Aorta (tissue), 5 donors: ENCODE data around the gene TSHZ1. TPM values are rescaled to one million over a fixed set of nuclear protein-coding genes. Genes with fewer than 3 reads are reported as not detected.

Experiments used
- ATAC-seq: fragments of 200-7000 bp; cut with Tn5 transposase; one replicate; pipeline ENCODE4 v1.9.1; 2022; ENCODE audit warnings: moderate library complexity; ENCODE audit not compliant: low FRiP score
- DNase-seq, 2 donors: peaks; one replicate each; pipeline ENCODE4 v3.0.0-alpha.2; 2020
- H3K27ac ChIP-seq, 2 donors: one replicate each; pipeline ENCODE4 v1.5.1; 2013; ENCODE audit warnings: low read length in 2 of 2, mild to moderate bottlenecking in 2 of 2, moderate library complexity in 2 of 2, control low read depth in 1 of 2, inconsistent platforms in 1 of 2, low read depth in 1 of 2
- H3K27me3 ChIP-seq, 2 donors: one replicate each; pipeline ENCODE4 v1.6.1; 2013; ENCODE audit warnings: control low read depth in 1 of 2, low read length in 1 of 2, mild to moderate bottlenecking in 1 of 2, moderate library complexity in 1 of 2; ENCODE audit not compliant: insufficient read depth in 2 of 2, control insufficient read depth in 1 of 2
- H3K36me3 ChIP-seq, 2 donors: one replicate each; pipeline ENCODE4 v1.6.1; 2013; ENCODE audit warnings: control low read depth in 1 of 2, low read length in 1 of 2, mild to moderate bottlenecking in 1 of 2; ENCODE audit not compliant: insufficient read depth in 2 of 2, control insufficient read depth in 1 of 2
- H3K4me1 ChIP-seq, 2 donors: one replicate each; pipeline ENCODE4 v1.6.1; 2013; ENCODE audit warnings: low read length in 2 of 2, control low read depth in 1 of 2, mild to moderate bottlenecking in 1 of 2, moderate library complexity in 1 of 2; ENCODE audit not compliant: insufficient read depth in 2 of 2, control insufficient read depth in 1 of 2
- H3K4me3 ChIP-seq, 2 donors: one replicate each; pipeline ENCODE4 v1.5.1; 2013; ENCODE audit warnings: low read length in 2 of 2, control low read depth in 1 of 2, mild to moderate bottlenecking in 1 of 2
- H3K9me3 ChIP-seq: one replicate; pipeline ENCODE4 v1.6.1; 2013; ENCODE audit warnings: mild to moderate bottlenecking, low read length; ENCODE audit not compliant: control insufficient read depth
- WGBS, 2 donors: extraction: QIAGEN DNeasy Blood & Tissue Kit; methylation state at CpG; one replicate each; pipeline ENCODE4 v1.1.7; 2013; 5-methylcytosine and 5-hydroxymethylcytosine counted together
- intact Hi-C, 2 donors: fragments of 100-400 bp; cut with DNase I; formaldehyde crosslinking; loops; one replicate each; pipeline versions ENCODE4 v1.14.2 to v1.15.0; 2022
- polyA plus RNA-seq, 2 donors: library from polyadenylated mRNA; stranded (reverse); fragments of 200-250 nt; gene quantifications; one replicate each; pipeline ENCODE4 v1.2.3, GENCODE V29; 2013
- total RNA-seq, 2 donors: library from RNA; stranded (reverse); fragmentation: NEBNext Ultra II Directional; extraction: Animal tissue kit (Norgen Biotek cat#: 25700); gene quantifications; one replicate each; pipeline ENCODE4 v1.2.1, GENCODE V29; 2021
- donor health status: healthy with polysubstance abuse.
- donor health status: Bipolar disorder and iron deficiency.
- donor health status: DM: no; HTN: no; CAD: no.
- donor health status: DM: no; HTN: no; CAD: no.
- donor health status: DM: yes; HTN: yes; CAD: no.

The TSHZ1 gene
- total and polyA plus RNA-seq, 4 donors = 3.3 to 26.0 (median 11.8) TPM

DNA sequence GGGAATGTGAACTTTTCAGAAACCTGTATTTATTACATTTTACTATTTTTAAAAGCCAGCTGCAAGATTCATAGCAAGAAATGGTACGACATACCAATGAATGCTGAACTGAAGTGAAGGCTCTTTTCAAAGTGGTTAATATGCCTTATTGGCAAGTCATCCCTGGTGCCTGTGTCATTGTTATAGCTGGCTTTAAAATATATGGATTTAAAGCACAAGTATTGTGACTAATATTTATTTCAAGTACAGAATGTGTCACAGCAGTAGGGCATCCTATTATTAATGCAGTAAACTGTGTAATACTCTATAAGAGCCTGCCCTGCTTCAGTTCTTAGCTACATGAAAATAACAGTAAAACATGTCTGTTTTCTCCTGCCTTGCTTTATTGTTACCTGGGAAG, 10.8 kb downstream of the TSHZ1 start:
- H3K27ac ChIP-seq = no peak overlapping the region
- no peaks in the 10 kb centered on the region for H3K4me1 ChIP-seq

DNA sequence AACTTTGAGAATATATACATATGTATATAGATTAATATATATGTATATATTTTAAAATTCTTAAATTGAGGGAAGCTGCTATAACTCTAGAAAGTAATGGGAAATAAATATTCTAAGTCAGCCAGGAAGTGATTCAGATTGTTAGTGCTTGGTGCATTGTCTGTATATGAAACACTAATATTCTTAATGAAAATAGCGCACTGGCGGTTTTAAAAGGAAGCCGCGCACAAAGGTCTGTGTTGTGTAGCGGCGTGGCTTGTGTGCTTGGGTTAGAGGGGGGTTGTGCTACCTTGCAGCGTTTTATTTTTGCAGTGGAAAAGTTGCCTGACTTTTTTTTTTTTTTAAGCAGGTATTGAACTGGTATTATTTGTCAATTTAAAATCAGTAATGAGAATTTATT, 11.3 kb downstream of the TSHZ1 start:
- intact Hi-C loops = no loop called here
- H3K9me3 ChIP-seq = no peaks in the 10 kb centered on the region
- 95% methylated on average over 7 of the region's 7 CpGs for WGBS, 2 donors
- H3K4me1 ChIP-seq = no peaks in the 10 kb centered on the region
- no peak overlapping the region for H3K27ac ChIP-seq
- no peak overlapping the region for H3K4me3 ChIP-seq
- no peaks in the 10 kb centered on the region for H3K36me3 ChIP-seq
- no peak for ATAC-seq
- no peak for DNase-seq
- no peaks in the 10 kb centered on the region for H3K27me3 ChIP-seq

More for the DNA sequence above, 10.8 kb downstream of the TSHZ1 start:
- Histone ChIP-seq H3K4me3 (no peak overlapping the region), H3K36me3 (no peaks in the 10 kb centered on the region), H3K9me3 (no peaks in the 10 kb centered on the region), H3K27me3 (no peaks in the 10 kb centered on the region)
- WGBS, 2 donors = 76 to 80% methylated on average over 1 of the region's 1 CpG
- ATAC-seq (no peak), DNase-seq (no peak)
- intact Hi-C loops = no loop called here

DNA sequence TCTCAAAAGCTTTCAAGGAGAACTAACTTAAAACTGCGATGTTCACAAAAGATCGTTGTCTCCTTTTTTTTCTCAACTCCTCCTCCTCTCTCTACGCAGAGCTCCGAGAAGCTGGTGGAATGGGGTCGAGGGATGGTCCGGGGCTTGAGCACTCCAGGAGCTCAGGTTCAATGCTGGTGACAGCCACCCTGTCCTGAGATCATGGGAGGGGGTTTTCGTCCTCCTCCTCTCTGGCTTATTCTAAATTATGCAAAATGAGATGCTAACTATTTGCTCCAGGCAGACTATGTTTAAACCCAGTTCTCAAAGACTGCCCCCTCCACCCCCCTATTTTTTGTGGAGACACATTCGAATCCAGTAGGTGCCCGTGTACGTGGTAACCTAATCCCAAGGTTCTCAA, 11.8 kb downstream of the TSHZ1 start:
- no peak overlapping the region for H3K4me3 ChIP-seq
- no peaks in the 10 kb centered on the region for H3K4me1 ChIP-seq
- H3K27ac ChIP-seq = no peak overlapping the region
- no peaks in the 10 kb centered on the region for H3K27me3 ChIP-seq
- ATAC-seq (no peak), DNase-seq (no peak)
- WGBS, 2 donors = 86 to 93% methylated on average over 10 of the region's 10 CpGs
- no peaks in the 10 kb centered on the region for H3K9me3 ChIP-seq
- intact Hi-C loops = no loop called here
- H3K36me3 ChIP-seq = no peaks in the 10 kb centered on the region

DNA sequence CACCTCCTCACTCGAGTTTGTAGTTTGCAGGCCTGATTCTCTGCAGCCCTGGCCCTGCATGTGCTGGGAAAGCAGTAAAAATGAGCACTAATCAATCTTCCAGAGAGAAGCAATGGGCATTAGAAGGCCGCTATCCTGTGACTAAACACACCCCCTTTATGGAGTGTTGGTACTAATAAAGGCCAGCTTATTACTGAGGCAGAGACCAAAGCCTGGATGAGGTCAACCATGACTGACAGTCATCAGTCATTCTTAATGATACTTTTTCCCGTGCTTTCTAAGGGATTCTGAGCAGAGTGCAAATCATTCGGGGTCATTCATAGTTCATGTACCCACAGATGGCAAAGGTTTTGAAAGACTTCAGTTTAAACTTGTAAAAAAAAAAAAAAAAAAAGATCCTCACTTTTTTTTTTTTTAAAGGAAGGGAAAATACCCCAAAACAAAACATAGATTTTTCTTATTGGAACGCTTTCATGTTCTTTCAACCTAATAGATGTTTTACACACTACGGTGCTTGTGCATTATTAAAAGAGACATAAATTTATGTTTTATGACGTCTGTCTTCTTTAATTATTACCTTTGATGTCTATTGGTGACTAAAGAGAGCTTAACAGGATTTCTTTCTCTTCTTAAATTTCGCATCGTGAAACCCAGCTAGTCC, 13.2 kb downstream of the TSHZ1 start:
- no peaks in the 10 kb centered on the region for H3K27me3 ChIP-seq
- H3K36me3 ChIP-seq = no peaks in the 10 kb centered on the region
- intact Hi-C loops = no loop called here
- WGBS, 2 donors = 84 to 85% methylated on average over 9 of the region's 9 CpGs
- H3K27ac ChIP-seq = no peak overlapping the region
- H3K9me3 ChIP-seq = no peaks in the 10 kb centered on the region
- no peak for DNase-seq
- H3K4me3 ChIP-seq = no peak overlapping the region
- H3K4me1 ChIP-seq = no peaks in the 10 kb centered on the region
- no peak for ATAC-seq

DNA sequence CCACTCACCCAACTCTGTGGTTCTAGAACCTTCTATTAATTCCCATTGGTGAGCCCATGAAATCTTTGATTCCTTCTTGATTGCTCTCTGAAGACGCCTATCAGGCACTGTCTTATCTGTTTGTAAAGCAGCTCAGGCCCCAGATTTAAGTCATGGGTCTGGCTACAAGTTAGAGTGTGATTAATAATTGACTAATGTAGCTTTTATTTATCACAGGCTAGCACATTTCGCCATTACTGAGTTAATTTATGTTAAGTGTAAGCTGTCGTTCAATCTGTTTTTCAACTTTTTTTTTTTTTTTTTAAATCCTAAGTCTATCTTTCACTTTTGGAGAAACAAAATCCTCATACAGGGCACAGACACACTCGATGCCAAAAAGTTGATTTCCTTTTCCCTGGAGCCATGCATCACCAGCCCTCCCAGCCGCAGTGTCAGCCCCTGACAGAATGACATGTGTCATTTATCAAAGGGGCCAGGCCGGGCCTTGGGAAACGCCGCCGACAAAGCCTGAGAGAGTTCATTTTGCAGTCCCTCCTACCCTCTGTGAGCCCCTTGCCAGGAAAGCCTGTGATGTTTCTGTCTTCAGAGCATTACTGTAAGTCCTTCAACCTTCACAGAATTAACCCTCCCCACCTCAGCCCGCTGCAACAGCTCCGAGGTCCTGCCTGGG, 15.8 kb downstream of the TSHZ1 start:
- 15 to 19% methylated on average over 11 of the region's 11 CpGs for WGBS, 2 donors
- Histone ChIP-seq H3K36me3 (no peaks in the 10 kb centered on the region), H3K4me1 (no peaks in the 10 kb centered on the region), H3K9me3 (no peaks in the 10 kb centered on the region), H3K27me3 (no peaks in the 10 kb centered on the region), H3K27ac (no peak overlapping the region), H3K4me3 (peak overlapping the region in 1 of 2 donors; percentile 32)
- DNase-seq (no peak), ATAC-seq (no peak)
- intact Hi-C loops = no loop called here

DNA sequence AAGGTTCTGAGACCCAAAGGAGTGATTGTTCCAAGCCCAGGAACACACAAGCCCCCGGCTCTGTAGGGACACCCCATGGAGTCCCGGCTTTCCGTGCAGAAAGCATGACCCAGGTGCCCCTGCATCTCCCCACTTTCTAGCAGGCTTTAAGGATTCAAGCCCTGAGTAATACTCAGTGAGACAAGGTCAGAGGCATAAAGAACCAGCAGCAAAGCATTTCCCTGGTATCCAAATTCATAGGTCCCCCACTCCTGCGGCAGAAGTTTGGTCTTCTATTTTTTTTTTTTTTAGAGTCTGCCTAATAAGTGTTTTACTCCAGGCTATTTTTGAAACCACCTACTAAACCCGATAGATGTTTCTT, 16.3 kb downstream of the TSHZ1 start:
- DNase-seq = no peak
- intact Hi-C loops = no loop called here
- no peaks in the 10 kb centered on the region for H3K4me1 ChIP-seq
- peak overlapping the region; percentile 32 to 55 for H3K4me3 ChIP-seq
- H3K36me3 ChIP-seq = no peaks in the 10 kb centered on the region
- ATAC-seq = no peak
- H3K27ac ChIP-seq = no peak overlapping the region
- no peaks in the 10 kb centered on the region for H3K9me3 ChIP-seq
- 10 to 18% methylated on average over 5 of the region's 5 CpGs for WGBS, 2 donors
- no peaks in the 10 kb centered on the region for H3K27me3 ChIP-seq

DNA sequence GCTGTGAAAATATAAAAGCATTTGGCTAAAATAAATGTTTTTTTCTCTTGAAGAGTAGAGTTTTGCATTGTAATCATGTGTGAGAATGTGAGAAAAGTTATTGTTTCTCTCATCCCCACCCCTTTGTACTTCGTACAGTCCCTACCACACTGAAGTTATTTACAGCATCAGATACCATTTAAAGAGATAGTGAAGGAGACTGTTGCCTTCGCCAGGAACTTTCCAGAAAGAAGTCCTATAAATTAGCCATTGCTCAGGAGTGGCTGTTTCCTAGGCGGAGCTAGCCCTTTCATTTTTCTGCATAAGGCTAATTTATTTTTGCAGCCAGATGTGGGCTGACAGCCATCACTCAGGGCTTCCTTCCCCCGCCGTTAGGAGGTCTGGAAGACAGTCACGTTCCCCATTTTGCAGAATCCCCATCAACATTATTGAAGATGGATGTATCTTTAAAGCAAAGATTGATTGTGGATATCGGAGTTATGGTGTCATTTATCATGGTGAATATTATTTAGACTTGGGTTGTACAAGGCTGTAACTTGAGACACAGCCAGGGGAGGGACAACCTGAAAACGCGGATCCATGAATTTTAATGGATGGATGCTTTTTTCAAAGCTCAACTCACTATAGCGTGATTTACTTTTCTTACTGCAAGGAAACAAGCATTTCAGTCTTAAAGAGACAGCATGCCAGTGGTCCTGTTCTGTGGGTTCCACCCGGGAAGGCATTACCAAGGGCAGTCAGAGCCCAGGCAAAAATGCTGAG, 17.1 kb downstream of the TSHZ1 start:
- no peaks in the 10 kb centered on the region for H3K4me1 ChIP-seq
- intact Hi-C loops = no loop called here
- DNase-seq (no peak), ATAC-seq (no peak)
- H3K36me3 ChIP-seq = no peaks in the 10 kb centered on the region
- H3K27ac ChIP-seq = no peak overlapping the region
- WGBS, 2 donors = 6 to 8% methylated on average over 11 of the region's 11 CpGs
- no peaks in the 10 kb centered on the region for H3K27me3 ChIP-seq
- no peaks in the 10 kb centered on the region for H3K9me3 ChIP-seq
- peak overlapping the region; percentile 49 to 55 for H3K4me3 ChIP-seq

DNA sequence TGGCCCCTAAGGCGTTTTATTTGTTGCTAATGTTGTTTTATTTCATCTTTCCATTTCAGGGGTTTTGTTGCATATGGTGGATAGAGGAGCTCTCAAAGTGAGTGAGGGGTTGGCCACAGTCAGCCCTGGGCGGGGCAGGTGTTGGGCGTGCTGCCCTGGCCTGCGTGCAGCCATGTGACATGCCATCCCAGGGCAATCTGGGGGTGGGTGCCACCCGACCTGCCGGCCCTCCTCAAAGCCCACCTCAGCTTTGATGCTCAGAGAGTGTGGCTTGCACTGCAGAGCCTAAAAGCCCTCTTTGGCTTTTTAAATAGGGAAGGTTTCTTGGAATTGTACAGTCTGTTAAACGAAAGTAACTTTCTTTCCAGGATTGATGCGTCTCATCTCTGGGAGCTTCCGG, 18.4 kb downstream of the TSHZ1 start:
- Histone ChIP-seq H3K27ac (no peak overlapping the region), H3K27me3 (no peaks in the 10 kb centered on the region), H3K9me3 (no peaks in the 10 kb centered on the region), H3K4me1 (no peaks in the 10 kb centered on the region), H3K36me3 (no peaks in the 10 kb centered on the region), H3K4me3 (no peak overlapping the region)
- intact Hi-C loops = no loop called here
- ATAC-seq = no peak
- no peak for DNase-seq
- WGBS, 2 donors = 91 to 98% methylated on average over 9 of the region's 9 CpGs

DNA sequence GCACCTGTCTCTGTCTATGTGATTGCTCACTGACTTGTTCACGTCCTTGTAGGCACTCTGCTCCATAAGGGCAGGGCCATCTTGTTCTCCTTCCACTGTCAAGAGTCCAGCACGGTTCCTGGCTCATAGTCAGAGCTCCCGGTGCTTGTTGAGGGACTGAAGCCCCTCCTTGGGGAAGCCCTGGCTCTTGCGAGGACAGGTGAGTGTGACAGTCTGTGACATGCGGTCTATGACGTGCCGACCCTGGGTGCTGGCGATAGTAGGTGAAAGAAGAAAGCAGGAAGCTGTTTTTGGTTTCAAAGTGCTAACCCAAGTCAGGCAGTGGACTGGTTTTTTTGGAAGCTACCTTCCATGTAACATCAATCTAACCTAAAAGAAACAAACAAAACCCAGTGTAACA, 18.8 kb downstream of the TSHZ1 start:
- intact Hi-C loops = no loop called here
- Histone ChIP-seq H3K36me3 (no peaks in the 10 kb centered on the region), H3K27me3 (no peaks in the 10 kb centered on the region), H3K27ac (no peak overlapping the region), H3K4me3 (no peak overlapping the region), H3K4me1 (no peaks in the 10 kb centered on the region), H3K9me3 (no peaks in the 10 kb centered on the region)
- no peak for DNase-seq
- ATAC-seq = no peak
- WGBS, 2 donors = 95 to 96% methylated on average over 8 of the region's 8 CpGs
